HepG2 (cell line): ENCODE measurements around the gene DOC2A. TPM values are rescaled to one million over a fixed set of nuclear protein-coding genes. Genes with fewer than 3 reads are reported as not detected.
A peak's percentile ranks its signal among the peaks of the same experiment; 100 is the strongest.

ENCODE experiments used
- AGO1 ChIP-seq: fragments of 200-400 bp; formaldehyde crosslinking; IDR thresholded peaks from 2 replicates; pipeline ENCODE4 v1.6.1; 2017; ENCODE audit warnings: mild to moderate bottlenecking, low read depth, low read length, moderate library complexity; ENCODE audit not compliant: poor library complexity, severe bottlenecking
- AKAP8 ChIP-seq: sonication (generic); formaldehyde crosslinking; IDR thresholded peaks from 2 replicates; pipeline ENCODE4 v1.5.1; 2020; ENCODE audit warnings: mild to moderate bottlenecking, missing genetic modification reagents
- ATF1 ChIP-seq: IDR thresholded peaks from 2 replicates; pipeline ENCODE4 v1.6.1; 2016; ENCODE audit warnings: mild to moderate bottlenecking, control low read depth
- CAMTA2 ChIP-seq: sonication (generic); formaldehyde crosslinking; IDR thresholded peaks from 2 replicates; pipeline ENCODE4 v1.4.0; 2020; ENCODE audit warnings: mild to moderate bottlenecking, missing genetic modification reagents, borderline replicate concordance
- CHD4 ChIP-seq: fragments of 200-600 bp; sonication (generic); IDR thresholded peaks from 2 replicates; pipeline ENCODE4 v1.7.0; 2017; ENCODE audit warnings: mild to moderate bottlenecking, low read length, borderline replicate concordance
- DR1 ChIP-seq: sonication (generic); formaldehyde crosslinking; IDR thresholded peaks from 2 replicates; pipeline ENCODE4 v1.8.0; 2021; ENCODE audit warnings: mild to moderate bottlenecking, missing genetic modification reagents, inconsistent platforms
- LCORL ChIP-seq, 2 experiments: fragments of 450-650 bp in 1 of 2; sonication (generic) in 1 of 2; formaldehyde crosslinking in 1 of 2; IDR thresholded peaks; 2 replicates each; pipeline versions ENCODE4 v1.5.0 to v1.6.1; 2017 to 2020; ENCODE audit warnings: antibody characterized with exemption in 1 of 2, missing genetic modification reagents in 1 of 2
- POLR2AphosphoS5 ChIP-seq: IDR thresholded peaks from 2 replicates; pipeline ENCODE4 v1.6.1; 2012; ENCODE audit warnings: low read depth, low read length
- ZNF280B ChIP-seq: sonication (generic); formaldehyde crosslinking; IDR thresholded peaks from 2 replicates; pipeline ENCODE4 v1.5.0; 2020; ENCODE audit warnings: missing genetic modification reagents, mild to moderate bottlenecking, borderline replicate concordance
- ZNF33B ChIP-seq: sonication (generic); formaldehyde crosslinking; IDR thresholded peaks from 2 replicates; pipeline ENCODE4 v1.5.1; 2020; ENCODE audit warnings: mild to moderate bottlenecking, missing genetic modification reagents
- ZNF441 ChIP-seq: sonication (generic); formaldehyde crosslinking; IDR thresholded peaks from 2 replicates; pipeline ENCODE4 v1.7.0; 2021; ENCODE audit warnings: missing genetic modification reagents, borderline replicate concordance
- polyA plus RNA-seq, 8 experiments: library from polyadenylated mRNA; depleted of rRNA in 3 of 8; stranded (reverse) in 7 of 8; unstranded in 1 of 8; fragments of >200 nt; fragmentation: Illumina TruSeq in 4 of 8; extraction: Trizol in 4 of 8; gene quantifications; 2 replicates each; pipeline versions ENCODE4 v1.2.1 to v1.2.3, GENCODE V29; 2011 to 2016; ENCODE audit warnings: low read depth in 4 of 8, missing spikeins in 1 of 8, mixed read lengths in 1 of 8; ENCODE audit not compliant: insufficient read depth in 1 of 8
- total RNA-seq, 5 experiments: library from RNA; depleted of rRNA; stranded (reverse); fragments of >200 nt; fragmentation: Illumina TruSeq; extraction: Trizol; gene quantifications; 2 replicates each; pipeline ENCODE4 v1.2.3, GENCODE V29; 2016; ENCODE audit warnings: low read depth in 1 of 5
- TF ChIP-seq, protein P1 (sequence below), 2 experiments: IDR thresholded peaks; 2 replicates each; pipeline ENCODE4 v1.6.1; 2011 to 2012; ENCODE audit warnings: low read length in 2 of 2, borderline replicate concordance in 1 of 2, low read depth in 1 of 2, mild to moderate bottlenecking in 1 of 2, moderate library complexity in 1 of 2
- TF ChIP-seq, protein P2 (sequence below): IDR thresholded peaks from 2 replicates; pipeline ENCODE4 v1.6.1; 2012; ENCODE audit warnings: inconsistent platforms
- TF ChIP-seq, protein P3 (sequence below): sonication (generic); formaldehyde crosslinking; IDR thresholded peaks from 2 replicates; pipeline ENCODE4 v1.5.1; 2020; ENCODE audit warnings: missing genetic modification reagents, mild to moderate bottlenecking, borderline replicate concordance

Gene DOC2A
- total and polyA plus RNA-seq, 2 of the 13 experiments (the other 11 are each of a cell fraction or from before 2014, with no cell fraction given) = 0.15 to 0.55 TPM

- TF ChIP-seq, protein P1, sequence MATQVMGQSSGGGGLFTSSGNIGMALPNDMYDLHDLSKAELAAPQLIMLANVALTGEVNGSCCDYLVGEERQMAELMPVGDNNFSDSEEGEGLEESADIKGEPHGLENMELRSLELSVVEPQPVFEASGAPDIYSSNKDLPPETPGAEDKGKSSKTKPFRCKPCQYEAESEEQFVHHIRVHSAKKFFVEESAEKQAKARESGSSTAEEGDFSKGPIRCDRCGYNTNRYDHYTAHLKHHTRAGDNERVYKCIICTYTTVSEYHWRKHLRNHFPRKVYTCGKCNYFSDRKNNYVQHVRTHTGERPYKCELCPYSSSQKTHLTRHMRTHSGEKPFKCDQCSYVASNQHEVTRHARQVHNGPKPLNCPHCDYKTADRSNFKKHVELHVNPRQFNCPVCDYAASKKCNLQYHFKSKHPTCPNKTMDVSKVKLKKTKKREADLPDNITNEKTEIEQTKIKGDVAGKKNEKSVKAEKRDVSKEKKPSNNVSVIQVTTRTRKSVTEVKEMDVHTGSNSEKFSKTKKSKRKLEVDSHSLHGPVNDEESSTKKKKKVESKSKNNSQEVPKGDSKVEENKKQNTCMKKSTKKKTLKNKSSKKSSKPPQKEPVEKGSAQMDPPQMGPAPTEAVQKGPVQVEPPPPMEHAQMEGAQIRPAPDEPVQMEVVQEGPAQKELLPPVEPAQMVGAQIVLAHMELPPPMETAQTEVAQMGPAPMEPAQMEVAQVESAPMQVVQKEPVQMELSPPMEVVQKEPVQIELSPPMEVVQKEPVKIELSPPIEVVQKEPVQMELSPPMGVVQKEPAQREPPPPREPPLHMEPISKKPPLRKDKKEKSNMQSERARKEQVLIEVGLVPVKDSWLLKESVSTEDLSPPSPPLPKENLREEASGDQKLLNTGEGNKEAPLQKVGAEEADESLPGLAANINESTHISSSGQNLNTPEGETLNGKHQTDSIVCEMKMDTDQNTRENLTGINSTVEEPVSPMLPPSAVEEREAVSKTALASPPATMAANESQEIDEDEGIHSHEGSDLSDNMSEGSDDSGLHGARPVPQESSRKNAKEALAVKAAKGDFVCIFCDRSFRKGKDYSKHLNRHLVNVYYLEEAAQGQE (IDR thresholded peaks at IDR 0.05; ENCODE audit: borderline replicate concordance in 1 of 2, low read depth in 1 of 2, low read length in 2 of 2) = no peak
- TF ChIP-seq ZNF441 (CRISPR knock-in tag) (no peak), ZNF280B (CRISPR knock-in tag) (no peak), ATF1 (CRISPR knock-in tag) (no peak), POLR2AphosphoS5 (0 out of 2 replicates have a peak, but pooled peaks have one; percentile 17), CHD4 (no peak), AKAP8 (CRISPR knock-in tag) (peak; percentile 61; the same call in 1 of the 2 replicates), AGO1 (peak; percentile 81), CAMTA2 (no peak), LCORL (IDR thresholded peaks at IDR 0.05) (no peak), LCORL (CRISPR knock-in tag; IDR thresholded peaks at IDR 0.05) (no peak), ZNF33B (CRISPR knock-in tag) (no peak), DR1 (CRISPR knock-in tag) (no peak)
- TF ChIP-seq, protein P2, sequence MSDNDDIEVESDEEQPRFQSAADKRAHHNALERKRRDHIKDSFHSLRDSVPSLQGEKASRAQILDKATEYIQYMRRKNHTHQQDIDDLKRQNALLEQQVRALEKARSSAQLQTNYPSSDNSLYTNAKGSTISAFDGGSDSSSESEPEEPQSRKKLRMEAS = no peak
- TF ChIP-seq, protein P3, sequence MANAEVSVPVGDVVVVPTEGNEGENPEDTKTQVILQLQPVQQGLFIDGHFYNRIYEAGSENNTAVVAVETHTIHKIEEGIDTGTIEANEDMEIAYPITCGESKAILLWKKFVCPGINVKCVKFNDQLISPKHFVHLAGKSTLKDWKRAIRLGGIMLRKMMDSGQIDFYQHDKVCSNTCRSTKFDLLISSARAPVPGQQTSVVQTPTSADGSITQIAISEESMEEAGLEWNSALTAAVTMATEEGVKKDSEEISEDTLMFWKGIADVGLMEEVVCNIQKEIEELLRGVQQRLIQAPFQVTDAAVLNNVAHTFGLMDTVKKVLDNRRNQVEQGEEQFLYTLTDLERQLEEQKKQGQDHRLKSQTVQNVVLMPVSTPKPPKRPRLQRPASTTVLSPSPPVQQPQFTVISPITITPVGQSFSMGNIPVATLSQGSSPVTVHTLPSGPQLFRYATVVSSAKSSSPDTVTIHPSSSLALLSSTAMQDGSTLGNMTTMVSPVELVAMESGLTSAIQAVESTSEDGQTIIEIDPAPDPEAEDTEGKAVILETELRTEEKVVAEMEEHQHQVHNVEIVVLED (CRISPR knock-in tag) = no peak
These were observed 4.0 kb downstream of the DOC2A start (continued) for GRCh38 chr16:30006659-30007377.
